HG03103 (cell line): ENCODE results near the gene NUDT1.

Experiments
- ATAC-seq: cut with Tn5 transposase; IDR thresholded peaks from one replicate; pipeline ENCODE4 v1.9.1; 2021; ENCODE audit warnings: low read depth; ENCODE audit not compliant: unreplicated experiment

NUDT1 gene

GRCh38 chr7:2241580-2242540 is at the start of gene NUDT1, which contains the start of gene MRM2:
Gene NUDT1 (plus strand): TSS chr7:2242226. CDS start chr7:2244575, 2,349 bp downstream.
Gene MRM2 (minus strand): TSS chr7:2242205. CDS start chr7:2242169, 36 bp downstream.
- no peak for ATAC-seq

GRCh38 chr7:2192831-2193534 is 49.0 kb upstream of the NUDT1 start:
- no peak for ATAC-seq

- ATAC-seq = no peak
Observed at GRCh38 chr7:2193575-2194305, 48.3 kb upstream of the NUDT1 start.

GRCh38 chr7:2195400-2196246 is 46.4 kb upstream of the NUDT1 start:
- ATAC-seq = no peak

- ATAC-seq = no peak
Observed at GRCh38 chr7:2196381-2197378, 45.3 kb upstream of the NUDT1 start.

- ATAC-seq = no peak
Observed at GRCh38 chr7:2197436-2198155, 44.4 kb upstream of the NUDT1 start.

- ATAC-seq = no peak
Observed at GRCh38 chr7:2198206-2198605, 43.8 kb upstream of the NUDT1 start.

- ATAC-seq = no peak
Observed at GRCh38 chr7:2198760-2199159, 43.3 kb upstream of the NUDT1 start.

- no peak for ATAC-seq
Observed at GRCh38 chr7:2199528-2199927, 42.5 kb upstream of the NUDT1 start.

- ATAC-seq = no peak
Observed at GRCh38 chr7:2199956-2200583, 42.0 kb upstream of the NUDT1 start.

GRCh38 chr7:2200584-2200980 is 41.4 kb upstream of the NUDT1 start:
- no peak for ATAC-seq

GRCh38 chr7:2201128-2201527 is 40.9 kb upstream of the NUDT1 start:
- no peak for ATAC-seq

GRCh38 chr7:2201686-2202360 is 40.2 kb upstream of the NUDT1 start:
- no peak for ATAC-seq

GRCh38 chr7:2202361-2202761 is 39.7 kb upstream of the NUDT1 start:
- ATAC-seq = no peak

- ATAC-seq = no peak
Observed at GRCh38 chr7:2202901-2203765, 38.9 kb upstream of the NUDT1 start.

GRCh38 chr7:2203766-2204300 is 38.2 kb upstream of the NUDT1 start:
- no peak for ATAC-seq
